ENCODE data around the gene TMEM252.

- no peak for TF ChIP-seq CTCF (conservative IDR thresholded peaks at IDR 0.05; ENCODE audit: low read depth, low read length)
- no peak for TF ChIP-seq EZH2 (IDR thresholded peaks at IDR 0.05; ENCODE audit: low read length, unreplicated experiment)
These were observed at the start of gene TMEM252 for GRCh38 chr9:68540712-68541535.
